A204.1 (cell line): ENCODE data around the gene HTR3A.
"Not testable (repeated sequence)": the region's sequence is repeated elsewhere in the genome, so short reads cannot be mapped to it uniquely, and the experiment has no call there.

Source experiments
- FAIRE-seq: peaks from 2 replicates; lab custom pipeline; 2012; peaks lifted over from hg19 to GRCh38; lab: Jason Lieb, UNC

Gene HTR3A

GRCh38 chr11:113974741-113975470 lies at the start of gene HTR3A:
Gene HTR3A, plus strand, starts transcription at chr11:113975108. Its CDS starts 218 bp downstream, at chr11:113975326.
- no peak for FAIRE-seq

GRCh38 chr11:113926273-113927197 lies 48.4 kb upstream of the HTR3A start:
- FAIRE-seq, result no peak

DNA sequence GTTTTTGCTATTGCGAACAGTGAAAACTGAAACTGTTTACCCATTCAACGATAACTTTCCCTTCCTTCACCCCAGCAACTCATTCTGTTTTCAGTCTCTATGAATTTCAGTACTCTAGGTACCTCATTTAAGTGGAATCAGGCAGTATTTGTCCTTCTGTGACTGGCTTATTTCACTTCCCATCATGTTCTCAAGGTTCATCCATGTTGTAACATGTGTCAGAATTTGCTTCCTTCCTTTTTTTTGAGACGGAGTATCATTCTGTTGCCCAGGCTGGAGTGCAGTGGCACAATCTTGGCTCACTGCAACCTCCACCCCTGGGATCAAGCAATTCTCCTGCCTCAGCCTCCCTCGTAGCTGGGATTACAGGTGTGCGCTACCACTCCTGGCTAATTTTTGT lies 46.6 kb upstream of the HTR3A start:
- FAIRE-seq, result no peak

GRCh38 chr11:113932788-113933187 lies 42.1 kb upstream of the HTR3A start:
- FAIRE-seq, result no peak

GRCh38 chr11:113934193-113934592 lies 40.7 kb upstream of the HTR3A start:
- FAIRE-seq, result not testable (repeated sequence)

DNA sequence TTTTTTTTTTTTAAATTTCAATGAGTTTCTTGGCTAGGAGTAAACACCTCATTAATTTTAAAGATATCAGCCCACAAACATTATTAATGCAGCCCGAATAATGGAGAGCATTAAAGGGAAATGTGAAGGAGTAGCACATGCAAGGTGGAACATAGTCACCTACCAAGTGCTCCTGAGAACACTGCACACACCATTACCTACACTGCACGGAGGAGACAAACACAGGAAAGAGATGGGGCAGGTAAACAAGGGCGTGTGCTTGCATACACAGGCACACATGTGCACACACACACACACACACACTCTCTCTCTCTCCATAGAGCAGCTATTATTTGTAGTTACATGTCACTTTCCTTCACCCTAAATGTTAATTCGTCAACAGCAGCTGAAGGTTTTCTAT lies 40.1 kb upstream of the HTR3A start:
- no peak for FAIRE-seq

DNA sequence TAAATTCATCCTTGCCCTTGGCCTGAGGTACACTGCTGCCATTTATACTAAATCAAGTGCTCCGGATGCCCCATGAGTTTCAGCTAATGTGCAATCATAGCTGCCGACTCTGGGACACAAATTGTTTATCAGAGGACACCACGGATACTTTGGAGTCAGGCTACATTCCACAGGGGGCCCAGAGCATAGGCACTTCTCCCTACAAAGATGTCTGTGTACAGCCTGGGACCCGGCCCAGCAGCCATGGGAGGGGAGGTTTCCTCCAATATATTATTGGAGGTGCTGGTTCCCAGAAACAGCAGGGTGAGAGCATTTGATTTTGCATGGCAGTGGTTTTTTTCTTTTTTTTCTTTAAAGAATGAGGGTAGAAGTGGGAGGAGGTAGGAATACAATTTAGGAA lies 39.0 kb upstream of the HTR3A start:
- no peak for FAIRE-seq

DNA sequence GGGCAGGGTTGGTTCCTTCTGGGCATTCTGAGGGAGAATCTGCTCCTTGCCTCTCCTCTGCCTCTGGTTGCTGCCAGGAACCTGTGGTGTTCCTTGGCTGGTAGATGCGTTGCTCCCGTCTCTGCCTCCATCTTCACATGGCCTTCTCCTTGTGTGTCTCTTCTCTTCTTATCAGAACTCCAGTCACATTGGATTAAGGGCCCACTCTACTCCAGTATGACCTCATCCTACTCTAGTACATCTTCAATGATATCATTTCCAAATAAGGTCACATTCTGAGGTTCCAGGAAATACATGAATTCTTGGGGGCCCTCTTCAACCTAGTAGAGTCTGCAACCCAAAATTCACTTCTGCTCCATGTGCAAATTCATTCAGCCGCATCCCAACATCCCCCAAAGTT lies 37.0 kb upstream of the HTR3A start:
- FAIRE-seq, result no peak

- no peak for FAIRE-seq
These were observed 32.7 kb upstream of the HTR3A start for GRCh38 chr11:113942256-113942655.

DNA sequence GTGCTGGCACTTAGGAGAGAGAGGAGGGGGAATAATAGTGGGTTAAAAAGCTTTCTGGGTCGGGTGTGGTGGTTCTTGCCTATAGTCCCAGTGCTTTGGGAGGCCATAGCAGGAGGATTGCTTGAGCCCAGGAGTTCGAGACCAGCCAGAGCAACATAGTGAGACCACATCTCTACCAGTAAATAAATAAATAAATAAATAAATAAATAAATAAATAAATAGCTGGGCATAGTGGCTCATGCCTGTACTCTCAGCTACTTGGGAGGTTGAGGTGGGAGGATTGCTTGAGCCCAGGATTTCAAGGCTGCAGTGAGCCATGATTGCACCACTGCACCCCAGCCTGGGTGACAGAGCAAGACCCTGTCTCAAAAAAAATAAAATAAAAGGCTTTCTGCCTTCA lies 28.7 kb upstream of the HTR3A start:
- not testable (repeated sequence) for FAIRE-seq

DNA sequence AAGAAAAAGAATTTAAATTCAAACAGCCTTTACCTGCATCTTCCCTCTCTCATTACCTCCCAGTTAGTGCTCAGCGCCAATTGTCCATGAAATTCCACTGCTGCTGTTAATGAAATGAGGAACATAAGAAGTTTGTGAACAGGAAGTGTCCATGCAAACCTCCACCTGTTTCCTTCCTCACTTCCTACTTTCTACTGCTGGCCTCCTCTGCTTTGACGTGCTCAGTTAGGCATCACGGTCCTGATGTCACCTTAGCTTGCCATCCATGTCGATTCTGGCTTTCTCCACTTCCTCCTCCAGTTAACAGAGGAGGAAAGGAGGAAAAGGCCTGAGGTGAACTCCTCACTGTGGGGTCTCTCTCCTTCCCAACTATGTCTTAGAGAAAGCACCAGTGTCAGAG lies 26.9 kb upstream of the HTR3A start:
- FAIRE-seq, result no peak

GRCh38 chr11:113949891-113950290 lies 25.0 kb upstream of the HTR3A start:
- FAIRE-seq, result no peak

DNA sequence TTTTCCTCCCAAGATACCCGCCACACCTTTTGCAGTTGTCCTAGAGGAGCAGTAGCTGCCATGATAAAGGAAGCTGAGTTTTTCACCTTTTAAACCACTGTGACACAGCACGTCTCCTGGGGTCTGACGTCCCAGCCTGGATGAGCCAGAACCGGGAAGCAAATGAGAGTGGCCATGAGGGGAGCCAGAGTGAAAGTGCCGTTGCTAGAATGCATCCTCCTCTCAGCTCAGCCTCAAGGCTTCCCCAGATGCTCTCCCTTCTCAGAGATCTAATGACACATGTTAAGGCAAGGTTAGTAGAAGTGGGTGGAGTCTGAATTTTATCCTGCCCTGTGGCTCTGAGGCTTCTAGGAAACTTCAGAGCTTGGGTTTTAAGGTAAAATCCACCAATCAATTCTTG lies 23.4 kb upstream of the HTR3A start:
- no peak for FAIRE-seq

GRCh38 chr11:113952070-113952469 lies 22.8 kb upstream of the HTR3A start:
- no peak for FAIRE-seq

GRCh38 chr11:113952588-113952987 lies 22.3 kb upstream of the HTR3A start:
- no peak for FAIRE-seq

DNA sequence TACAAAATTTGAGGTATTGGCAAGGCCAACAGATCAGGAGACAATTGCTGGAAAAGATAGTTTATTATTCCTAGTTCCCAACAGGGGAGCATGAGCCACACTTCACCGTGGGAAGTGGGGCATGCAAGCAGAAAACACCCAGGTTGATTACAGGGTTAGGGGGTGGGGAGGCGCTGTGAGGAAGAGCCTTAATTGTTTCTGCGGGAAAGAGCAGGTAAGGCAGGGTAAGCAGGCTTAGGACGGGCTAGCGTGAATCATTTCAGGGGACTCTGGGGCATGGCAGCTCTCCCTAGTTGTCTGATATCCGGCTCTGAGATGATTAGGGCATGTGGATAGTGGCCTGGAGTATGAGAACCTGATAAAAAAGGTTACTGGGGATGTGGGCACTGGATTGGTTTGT lies 20.7 kb upstream of the HTR3A start:
- FAIRE-seq, result no peak

DNA sequence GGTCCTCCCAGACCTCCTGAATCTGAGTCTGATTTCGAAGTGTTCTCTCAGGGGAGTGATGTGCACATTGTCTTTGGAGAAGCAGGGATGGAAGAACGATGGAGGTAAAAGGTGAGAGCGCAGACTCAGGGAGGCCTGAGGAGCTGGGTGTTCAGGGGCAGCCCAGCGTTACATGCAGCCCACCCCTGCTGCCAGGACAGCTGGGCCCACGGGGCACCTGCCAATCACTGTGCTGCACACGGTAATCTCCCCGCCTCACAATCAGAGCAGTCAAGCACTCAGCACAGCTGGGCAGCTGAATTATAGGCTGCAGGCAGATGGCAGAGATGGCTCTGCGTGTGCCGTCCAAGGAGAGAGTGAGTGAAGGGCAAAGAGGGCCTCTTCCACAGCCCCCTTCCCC lies 17.9 kb upstream of the HTR3A start:
- no peak for FAIRE-seq

GRCh38 chr11:113960702-113961330 lies 14.1 kb upstream of the HTR3A start:
- FAIRE-seq, result no peak

GRCh38 chr11:113967361-113967760 lies 7.5 kb upstream of the HTR3A start:
- FAIRE-seq, result no peak

DNA sequence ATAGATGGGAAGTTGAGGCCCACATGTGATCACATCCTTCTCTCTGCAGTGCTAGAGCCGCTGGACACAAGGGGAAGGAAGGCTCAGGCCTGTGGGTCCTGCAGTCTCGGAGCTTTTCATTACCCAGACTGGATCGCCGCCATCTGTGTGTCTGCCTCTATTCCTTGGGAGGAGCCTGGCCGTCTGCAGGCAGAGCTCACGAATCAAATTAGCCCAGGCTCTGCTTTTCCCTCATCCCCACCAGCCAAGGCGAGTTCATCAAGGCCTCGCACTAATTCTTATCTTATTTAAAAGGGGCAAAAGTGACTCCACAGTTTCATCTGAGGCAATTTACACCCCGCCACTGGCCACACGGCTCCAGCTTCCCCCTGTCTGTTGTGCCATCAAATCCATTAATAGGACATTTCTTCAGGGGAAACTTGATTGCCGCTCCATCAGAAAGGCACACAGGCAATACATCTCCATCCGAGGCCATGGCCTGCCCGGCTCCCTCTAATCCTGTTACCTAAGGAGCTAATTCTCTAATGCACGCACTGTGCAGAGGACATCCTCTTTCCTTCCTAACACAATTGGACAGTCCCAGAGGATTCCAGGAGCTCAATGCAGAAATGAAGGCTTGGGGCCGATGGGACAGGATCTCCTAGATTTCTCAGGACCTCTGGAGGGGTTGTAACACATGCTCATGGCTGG lies 3.3 kb upstream of the HTR3A start:
- no peak for FAIRE-seq

GRCh38 chr11:113977071-113977490 lies 2.2 kb downstream of the HTR3A start:
- FAIRE-seq, result no peak

DNA sequence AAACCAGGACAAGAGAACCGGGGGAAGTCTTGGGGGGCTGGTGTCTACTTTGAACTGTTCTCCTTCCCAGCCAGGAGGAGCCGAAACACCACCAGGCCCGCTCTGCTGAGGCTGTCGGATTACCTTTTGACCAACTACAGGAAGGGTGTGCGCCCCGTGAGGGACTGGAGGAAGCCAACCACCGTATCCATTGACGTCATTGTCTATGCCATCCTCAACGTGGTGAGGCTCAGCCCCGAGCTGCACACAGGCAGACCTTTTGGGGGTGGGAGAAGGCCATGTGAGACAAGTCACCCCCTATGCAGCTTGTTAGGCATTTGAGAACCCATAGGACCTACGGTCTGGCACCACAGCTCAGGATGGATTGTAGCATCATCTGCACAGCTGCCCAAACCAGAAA lies 2.8 kb downstream of the HTR3A start:
- FAIRE-seq, result no peak
